K562 (cell line): ENCODE data around the gene ATF4. TPM values are rescaled to one million over a fixed set of nuclear protein-coding genes. Genes with fewer than 3 reads are reported as not detected.

Experiments
- ARHGAP35 ChIP-seq: fragments of 450-650 bp; IDR thresholded peaks from 2 replicates; pipeline ENCODE4 v1.6.1; 2018; ENCODE audit not compliant: partially characterized antibody
- BRD4 ChIP-seq: fragments of 200-600 bp; sonication (generic); IDR thresholded peaks from 2 replicates; pipeline ENCODE4 v1.6.1; 2017; ENCODE audit warnings: inconsistent platforms
- BRD9 ChIP-seq: fragments of 450-650 bp; IDR thresholded peaks from 2 replicates; pipeline ENCODE4 v1.6.1; 2018; ENCODE audit warnings: low read depth; ENCODE audit not compliant: partially characterized antibody
- CHD4 ChIP-seq: fragments of 200-600 bp; sonication (generic); IDR thresholded peaks from 3 replicates; pipeline ENCODE4 v1.6.1; 2012; ENCODE audit warnings: low read depth, mild to moderate bottlenecking, mixed read lengths, low read length, inconsistent platforms; ENCODE audit not compliant: insufficient read depth, insufficient replicate concordance, poor library complexity, severe bottlenecking
- CSDE1 ChIP-seq, 2 experiments: fragments of 450-650 bp; IDR thresholded peaks; 2 replicates each; pipeline ENCODE4 v1.6.1; 2016; ENCODE audit warnings: mild to moderate bottlenecking in 1 of 2
- E2F1 ChIP-seq: sonication (generic); formaldehyde crosslinking; IDR thresholded peaks from 2 replicates; pipeline ENCODE4 v1.8.1; 2023; ENCODE audit warnings: mild to moderate bottlenecking, missing genetic modification reagents, moderate library complexity
- EP300 ChIP-seq: IDR thresholded peaks from 2 replicates; pipeline ENCODE4 v1.6.1; 2012; ENCODE audit warnings: low read length, improper control_type of control experiment
- ETV6 ChIP-seq, 3 experiments: fragments of 150-350 bp in 1 of 3; sonication (generic) in 1 of 3; formaldehyde crosslinking in 1 of 3; IDR thresholded peaks; 2 replicates each; pipeline versions ENCODE4 v1.6.1 to v1.8.0; 2014 to 2022; ENCODE audit warnings: borderline replicate concordance in 2 of 3, low read depth in 2 of 3, antibody characterized with exemption in 1 of 3, low read length in 1 of 3, mild to moderate bottlenecking in 1 of 3, missing genetic modification reagents in 1 of 3
- GABPB2 ChIP-seq: fragments of 250-450 bp; sonication (Bioruptor Pico); conservative IDR thresholded peaks from 2 replicates; pipeline ENCODE4 v1.5.1; 2021; ENCODE audit warnings: mild to moderate bottlenecking
- HDAC1 ChIP-seq, 2 experiments: fragments of 450-650 bp; IDR thresholded peaks; 2 replicates each; pipeline ENCODE4 v1.6.1; 2016 to 2017; ENCODE audit warnings: inconsistent platforms in 1 of 2, mild to moderate bottlenecking in 1 of 2, moderate library complexity in 1 of 2
- HMGN3 ChIP-seq: IDR thresholded peaks from 2 replicates; pipeline ENCODE4 v1.6.1; 2011; ENCODE audit warnings: borderline replicate concordance, low read depth, mild to moderate bottlenecking, mixed read lengths, low read length; ENCODE audit not compliant: insufficient read length; ENCODE audit errors: extremely low read depth
- IRF2 ChIP-seq: sonication (generic); formaldehyde crosslinking; IDR thresholded peaks from 2 replicates; pipeline ENCODE4 v1.8.1; 2022; ENCODE audit warnings: mild to moderate bottlenecking, missing genetic modification reagents
- KLF13 ChIP-seq: fragments of 450-650 bp; IDR thresholded peaks from 2 replicates; pipeline ENCODE4 v1.6.1; 2016; ENCODE audit warnings: missing genetic modification characterization, low read depth, mild to moderate bottlenecking, missing compliant biosample characterization, moderate library complexity, borderline replicate concordance
- MAFF ChIP-seq: IDR thresholded peaks from 2 replicates; pipeline ENCODE4 v1.6.1; 2012; ENCODE audit warnings: low read length, improper control_type of control experiment
- MTA1 ChIP-seq: fragments of 450-650 bp; IDR thresholded peaks from 2 replicates; pipeline ENCODE4 v1.6.1; 2017; ENCODE audit warnings: borderline replicate concordance
- NCOR1 ChIP-seq: fragments of 450-650 bp; IDR thresholded peaks from 2 replicates; pipeline ENCODE4 v1.6.1; 2016; ENCODE audit warnings: mild to moderate bottlenecking, moderate library complexity
- NONO ChIP-seq, 2 experiments: fragments of 200-400 bp in 1 of 2; fragments of 450-650 bp in 1 of 2; formaldehyde crosslinking in 1 of 2; IDR thresholded peaks; 2 replicates each; pipeline ENCODE4 v1.6.1; 2017; ENCODE audit warnings: low read depth in 2 of 2, mild to moderate bottlenecking in 2 of 2, moderate library complexity in 2 of 2, low read length in 1 of 2
- PPARD ChIP-seq: fragments of 250-450 bp; sonication (Bioruptor Pico); IDR thresholded peaks from 2 replicates; pipeline ENCODE4 v1.8.0; 2022; ENCODE audit warnings: inconsistent platforms, mild to moderate bottlenecking, moderate library complexity
- RBBP5 ChIP-seq: fragments of 200-600 bp; sonication (generic); IDR thresholded peaks from 2 replicates; pipeline ENCODE4 v1.6.1; 2012; ENCODE audit warnings: borderline replicate concordance, mild to moderate bottlenecking, low read length, control low read depth, inconsistent platforms; ENCODE audit not compliant: insufficient read depth, poor library complexity, severe bottlenecking
- RBFOX2 ChIP-seq: fragments of 200-400 bp; formaldehyde crosslinking; IDR thresholded peaks from 2 replicates; pipeline ENCODE4 v1.6.1; 2017; ENCODE audit warnings: low read depth, mild to moderate bottlenecking, low read length, moderate library complexity
- SMC3 ChIP-seq: conservative IDR thresholded peaks from 2 replicates; pipeline ENCODE4 v1.6.1; 2011; ENCODE audit warnings: low read depth, low read length, improper control_type of control experiment; ENCODE audit not compliant: insufficient read depth
- SREBF1 ChIP-seq: fragments of 150-350 bp; IDR thresholded peaks from 2 replicates; pipeline ENCODE4 v1.6.1; 2014; ENCODE audit warnings: antibody characterized with exemption, low read depth, low read length, borderline replicate concordance
- TSC22D4 ChIP-seq: fragments of 450-650 bp; IDR thresholded peaks from 2 replicates; pipeline ENCODE4 v1.6.1; 2016; ENCODE audit warnings: missing genetic modification characterization, missing biosample characterization, control low read depth
- ZNF134 ChIP-seq: fragments of 250-450 bp; sonication (Bioruptor Pico); conservative IDR thresholded peaks from 2 replicates; pipeline ENCODE4 v1.4.0; 2020
- polyA plus RNA-seq, 8 experiments: library from polyadenylated mRNA; depleted of rRNA in 4 of 8; stranded (reverse) in 5 of 8; unstranded in 3 of 8; fragments of >200 nt; fragmentation: Nextera tagmentation in 2 of 8; fragmentation: Illumina TruSeq in 1 of 8; extraction: Ambion mirVana in 2 of 8; extraction: Trizol in 1 of 8; gene quantifications; 2 replicates each; pipeline versions ENCODE4 v1.2.1 to v1.2.3, GENCODE V29; 2011 to 2014; ENCODE audit warnings: inconsistent platforms in 1 of 8, missing spikeins in 1 of 8
- total RNA-seq, 7 experiments: library from RNA; depleted of rRNA in 6 of 7; stranded (reverse); fragments of >200 nt in 6 of 7; fragmentation: Illumina TruSeq in 2 of 7; extraction: Trizol in 2 of 7; gene quantifications; 2 replicates each; pipeline versions ENCODE4 v1.2.1 to v1.2.3, GENCODE V29; 2011 to 2021; ENCODE audit warnings: low replicate concordance in 1 of 7
- TF ChIP-seq, protein P1 (sequence below): sonication (generic); formaldehyde crosslinking; IDR thresholded peaks from 2 replicates; pipeline ENCODE4 v1.8.0; 2022; ENCODE audit warnings: missing genetic modification reagents, mild to moderate bottlenecking, moderate library complexity, borderline replicate concordance
- TF ChIP-seq, protein P2 (sequence below): sonication (generic); formaldehyde crosslinking; IDR thresholded peaks from 2 replicates; pipeline ENCODE4 v1.8.1; 2022; ENCODE audit warnings: missing genetic modification reagents

ATF4 gene
- total and polyA plus RNA-seq, 9 of the 15 experiments (the other 6 are each of a cell fraction or from before 2014, with no cell fraction given): 93.1 to 723 (median 355) TPM

DNA sequence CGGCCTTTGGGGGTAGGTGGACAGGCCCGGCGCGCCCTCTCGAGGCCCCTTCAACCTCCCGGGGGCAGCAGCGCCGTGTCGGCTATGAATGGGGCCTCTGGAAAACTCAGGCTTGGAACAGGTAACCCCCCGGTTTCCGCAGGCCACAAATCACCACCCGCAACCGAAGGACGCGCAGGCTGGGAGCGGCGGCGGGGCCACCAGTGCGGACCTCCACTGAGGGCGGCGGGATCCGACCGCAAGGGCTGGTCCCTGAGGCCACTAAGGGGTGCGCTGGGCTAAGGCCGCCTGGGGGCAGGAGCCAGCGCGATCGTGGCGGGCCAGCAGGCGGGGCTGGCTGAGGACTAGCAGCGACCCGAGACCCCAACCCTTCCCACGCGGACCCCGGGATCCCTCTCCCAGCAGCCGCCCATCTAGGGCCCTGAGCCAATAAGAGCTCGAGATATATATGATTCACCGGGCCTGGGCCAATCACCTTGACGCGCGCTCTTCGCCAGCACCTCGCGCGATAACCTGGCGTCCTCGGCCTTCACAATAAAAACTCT is 609 bp upstream of the ATF4 start (continued):
- TF ChIP-seq ZNF134 (no peak), HDAC1 (IDR thresholded peaks at IDR 0.05) (peak in 1 of 2 experiments; percentile 23; a peak in 2 of 4 replicates), PPARD (CRISPR knock-in tag) (no peak), BRD4 (peak; percentile 65; the same call in 1 of the 2 replicates), MTA1 (no peak), RBBP5 (no peak), E2F1 (CRISPR knock-in tag) (no peak), CHD4 (no peak), KLF13 (tag) (no peak), RBFOX2 (peak; percentile 58), SMC3 (no peak), SREBF1 (no peak), TSC22D4 (no peak), CSDE1 (IDR thresholded peaks at IDR 0.05) (no peak), ARHGAP35 (peak; percentile 47), NONO (IDR thresholded peaks at IDR 0.05; ENCODE audit: low read depth in 2 of 2, low read length in 1 of 2) (0 out of 4 replicates have a peak, but pooled peaks have one; percentile 37 to 42), GABPB2 (no peak), HMGN3 (peak; percentile 76), EP300 (no peak), BRD9 (no peak), MAFF (peak; percentile 9; the same call in 1 of the 2 replicates), IRF2 (CRISPR knock-in tag) (no peak), NCOR1 (peak; percentile 5; the same call in 1 of the 2 replicates), ETV6 (IDR thresholded peaks at IDR 0.05; ENCODE audit: borderline replicate concordance in 1 of 2, low read depth in 2 of 2, low read length in 1 of 2) (no peak), ETV6 (CRISPR knock-in tag; IDR thresholded peaks at IDR 0.05; ENCODE audit: borderline replicate concordance) (no peak)
- TF ChIP-seq, protein P1, sequence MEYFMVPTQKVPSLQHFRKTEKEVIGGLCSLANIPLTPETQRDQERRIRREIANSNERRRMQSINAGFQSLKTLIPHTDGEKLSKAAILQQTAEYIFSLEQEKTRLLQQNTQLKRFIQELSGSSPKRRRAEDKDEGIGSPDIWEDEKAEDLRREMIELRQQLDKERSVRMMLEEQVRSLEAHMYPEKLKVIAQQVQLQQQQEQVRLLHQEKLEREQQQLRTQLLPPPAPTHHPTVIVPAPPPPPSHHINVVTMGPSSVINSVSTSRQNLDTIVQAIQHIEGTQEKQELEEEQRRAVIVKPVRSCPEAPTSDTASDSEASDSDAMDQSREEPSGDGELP (CRISPR knock-in tag): peak; percentile 45; the same call in 1 of the 2 replicates
- TF ChIP-seq, protein P2, sequence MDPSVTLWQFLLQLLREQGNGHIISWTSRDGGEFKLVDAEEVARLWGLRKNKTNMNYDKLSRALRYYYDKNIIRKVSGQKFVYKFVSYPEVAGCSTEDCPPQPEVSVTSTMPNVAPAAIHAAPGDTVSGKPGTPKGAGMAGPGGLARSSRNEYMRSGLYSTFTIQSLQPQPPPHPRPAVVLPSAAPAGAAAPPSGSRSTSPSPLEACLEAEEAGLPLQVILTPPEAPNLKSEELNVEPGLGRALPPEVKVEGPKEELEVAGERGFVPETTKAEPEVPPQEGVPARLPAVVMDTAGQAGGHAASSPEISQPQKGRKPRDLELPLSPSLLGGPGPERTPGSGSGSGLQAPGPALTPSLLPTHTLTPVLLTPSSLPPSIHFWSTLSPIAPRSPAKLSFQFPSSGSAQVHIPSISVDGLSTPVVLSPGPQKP (CRISPR knock-in tag): no peak
